Adrenal gland (tissue), 5 donors: ENCODE results near the gene TSPAN18.

Experiments used
- POLR2A ChIP-seq, 2 donors: fragments of 450-650 bp; IDR thresholded peaks; one replicate each; pipeline ENCODE4 v1.6.1; 2017; ENCODE audit warnings: antibody characterized with exemption in 2 of 2, mild to moderate bottlenecking in 2 of 2, moderate library complexity in 1 of 2
- TF ChIP-seq, protein P1 (sequence below), 6 experiments: fragments of 450-650 bp in 4 of 6; fragments of 200-600 bp in 2 of 6; sonication (generic) in 1 of 6; IDR thresholded peaks; 1 replicate in 5 of 6; 2 replicates in 1 of 6; pipeline versions ENCODE4 v1.5.1 to v1.8.0; 2016 to 2021; ENCODE audit warnings: antibody characterized with exemption in 6 of 6, mild to moderate bottlenecking in 2 of 6, moderate library complexity in 1 of 6
- donor health status: DM: no; HTN: no; CAD: no.

- TF ChIP-seq, protein P1, sequence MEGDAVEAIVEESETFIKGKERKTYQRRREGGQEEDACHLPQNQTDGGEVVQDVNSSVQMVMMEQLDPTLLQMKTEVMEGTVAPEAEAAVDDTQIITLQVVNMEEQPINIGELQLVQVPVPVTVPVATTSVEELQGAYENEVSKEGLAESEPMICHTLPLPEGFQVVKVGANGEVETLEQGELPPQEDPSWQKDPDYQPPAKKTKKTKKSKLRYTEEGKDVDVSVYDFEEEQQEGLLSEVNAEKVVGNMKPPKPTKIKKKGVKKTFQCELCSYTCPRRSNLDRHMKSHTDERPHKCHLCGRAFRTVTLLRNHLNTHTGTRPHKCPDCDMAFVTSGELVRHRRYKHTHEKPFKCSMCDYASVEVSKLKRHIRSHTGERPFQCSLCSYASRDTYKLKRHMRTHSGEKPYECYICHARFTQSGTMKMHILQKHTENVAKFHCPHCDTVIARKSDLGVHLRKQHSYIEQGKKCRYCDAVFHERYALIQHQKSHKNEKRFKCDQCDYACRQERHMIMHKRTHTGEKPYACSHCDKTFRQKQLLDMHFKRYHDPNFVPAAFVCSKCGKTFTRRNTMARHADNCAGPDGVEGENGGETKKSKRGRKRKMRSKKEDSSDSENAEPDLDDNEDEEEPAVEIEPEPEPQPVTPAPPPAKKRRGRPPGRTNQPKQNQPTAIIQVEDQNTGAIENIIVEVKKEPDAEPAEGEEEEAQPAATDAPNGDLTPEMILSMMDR (IDR thresholded peaks at IDR 0.05), result no peak
- peak in 1 of 2 donors; percentile 19 for TF ChIP-seq POLR2A (IDR thresholded peaks at IDR 0.05)
Observed at GRCh38 chr11:44750551-44751465, 24.0 kb downstream of the TSPAN18 start.
